GM18873 (cell line): ENCODE data around the gene P2RY14.
"Not testable (repeated sequence)": the region's sequence is repeated elsewhere in the genome, so short reads cannot be mapped to it uniquely, and the experiment has no call there.

ENCODE experiments used
- ATAC-seq: cut with Tn5 transposase; IDR thresholded peaks from one replicate; pipeline ENCODE4 v1.9.1; 2021; ENCODE audit warnings: mild to moderate bottlenecking, moderate library complexity, moderate number of reproducible peaks; ENCODE audit not compliant: unreplicated experiment, low FRiP score

Gene P2RY14

GRCh38 chr3:151265166-151265565 is 13.2 kb downstream of the P2RY14 start:
- ATAC-seq, result no peak

GRCh38 chr3:151264605-151265004 is 13.7 kb downstream of the P2RY14 start:
- no peak for ATAC-seq

DNA sequence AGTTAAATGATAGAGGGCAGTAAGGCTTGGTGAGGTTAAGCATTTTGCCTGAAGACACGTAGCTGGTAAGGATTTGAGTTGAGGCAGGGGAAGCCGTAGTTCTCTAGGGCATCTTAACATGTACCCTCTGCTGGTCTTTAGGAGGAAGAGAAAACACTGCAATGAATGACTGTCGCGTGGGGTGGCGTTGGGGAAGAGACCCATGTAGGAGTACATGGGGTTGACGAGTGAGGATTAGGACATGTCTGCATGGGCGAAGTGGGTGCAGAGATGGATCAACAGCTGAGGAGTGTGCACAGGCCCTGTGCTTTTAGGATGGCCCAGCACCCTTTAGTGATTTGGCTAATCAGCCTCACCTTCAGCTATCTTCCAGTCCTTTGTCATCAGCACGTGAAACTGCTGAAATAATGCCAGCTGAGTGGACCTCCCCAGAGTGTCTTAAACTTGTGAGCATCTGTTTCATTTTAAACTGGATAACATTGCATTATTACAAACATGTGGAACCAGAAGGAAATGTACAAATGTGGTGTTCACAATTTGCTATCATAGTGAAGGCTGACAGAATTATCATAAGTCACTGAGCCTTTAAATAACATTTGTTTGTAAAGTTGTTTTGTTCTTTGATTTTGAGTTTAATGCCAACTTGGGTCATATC is 15.3 kb downstream of the P2RY14 start:
- ATAC-seq, result no peak

DNA sequence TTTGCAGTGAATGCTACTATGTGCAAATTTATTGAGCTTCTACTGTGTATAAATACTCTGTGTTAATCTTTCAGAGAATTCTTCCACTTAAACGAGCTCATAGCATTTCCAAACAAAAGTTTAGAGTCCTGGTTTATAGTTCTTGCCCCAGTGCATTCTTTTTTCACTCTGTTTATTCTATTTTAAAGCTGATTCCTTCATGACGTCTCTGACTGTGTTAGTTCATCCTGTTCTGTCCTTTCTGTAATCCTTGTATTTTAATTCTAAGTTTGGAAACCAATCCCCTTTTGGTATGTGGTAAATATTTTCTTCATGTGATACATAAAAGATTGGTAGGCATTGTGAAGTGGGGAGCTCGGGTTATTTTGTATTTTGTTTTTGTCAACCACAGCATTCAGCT is 18.7 kb downstream of the P2RY14 start:
- no peak for ATAC-seq

DNA sequence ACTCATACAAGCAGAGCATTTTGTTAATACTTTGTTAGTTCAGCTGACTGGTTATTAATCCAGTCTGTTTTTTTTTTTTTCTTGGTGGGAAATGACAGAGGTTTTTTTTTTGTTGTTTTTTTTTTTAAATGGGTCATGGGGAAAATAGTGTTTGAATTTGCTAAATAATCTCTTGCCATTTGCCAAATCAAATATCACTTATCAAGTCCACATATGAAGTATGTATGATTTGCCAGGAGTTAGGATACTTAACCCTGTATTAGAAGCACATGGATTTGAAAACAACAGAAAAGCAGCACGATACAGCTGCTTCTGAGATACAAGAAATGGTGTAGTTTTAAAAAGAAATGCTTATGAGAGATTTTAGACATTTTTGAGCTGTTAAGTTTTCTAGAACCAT is 21.6 kb downstream of the P2RY14 start:
- ATAC-seq, result no peak

DNA sequence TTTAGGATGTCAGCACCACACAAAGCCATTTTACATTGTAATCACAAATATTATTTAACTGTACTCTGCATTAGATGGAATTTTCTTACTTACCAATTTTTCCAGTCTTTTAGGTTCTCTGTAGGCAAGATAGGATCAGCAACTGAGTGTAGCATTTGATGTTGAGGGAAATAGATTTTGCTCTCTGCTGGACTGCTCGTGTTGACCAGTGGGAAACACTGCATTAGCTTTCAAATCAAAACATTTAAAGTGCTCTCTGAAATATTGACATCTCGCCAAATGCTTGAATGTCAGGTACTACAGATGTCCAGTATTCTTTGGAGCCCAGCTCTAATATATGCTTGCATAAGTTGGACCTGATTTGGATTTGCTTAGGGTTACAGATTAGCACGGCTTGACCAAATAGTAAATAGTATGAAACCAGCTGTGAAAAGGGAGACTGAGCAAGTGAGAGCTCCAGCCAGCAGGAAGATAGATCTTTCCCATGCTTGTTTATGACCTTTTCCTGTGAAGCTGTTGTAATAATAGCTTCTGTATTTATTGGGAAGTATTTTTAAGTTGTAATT is 29.5 kb downstream of the P2RY14 start:
- ATAC-seq, result no peak

GRCh38 chr3:151242006-151242405 is 36.3 kb downstream of the P2RY14 start:
- not testable (repeated sequence) for ATAC-seq

GRCh38 chr3:151236736-151237135 is 41.6 kb downstream of the P2RY14 start:
- ATAC-seq, result no peak

DNA sequence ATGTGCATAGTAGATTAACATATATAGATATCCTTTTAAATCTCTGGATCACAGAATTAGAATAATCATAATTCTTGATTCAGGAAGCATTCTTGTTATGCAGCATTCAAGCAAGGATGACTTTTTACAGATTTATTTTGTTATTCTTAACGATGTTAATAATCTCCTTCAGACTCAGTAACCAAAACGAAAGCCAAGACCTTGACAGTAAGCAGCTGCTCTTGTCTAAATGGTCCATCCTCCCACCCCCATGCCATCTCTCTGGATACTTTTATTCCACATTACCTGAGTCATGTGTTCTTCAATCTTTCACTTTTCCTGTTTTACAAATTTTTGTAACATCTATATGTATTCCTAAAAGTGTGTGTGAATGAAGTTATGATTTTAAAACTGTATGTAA is 42.0 kb downstream of the P2RY14 start:
- no peak for ATAC-seq

- ATAC-seq, result no peak
These were observed 43.5 kb downstream of the P2RY14 start for GRCh38 chr3:151234825-151235224.

GRCh38 chr3:151232991-151233390 is 45.4 kb downstream of the P2RY14 start:
- ATAC-seq, result no peak

- ATAC-seq, result not testable (repeated sequence)
These were observed 45.9 kb downstream of the P2RY14 start for GRCh38 chr3:151232403-151232802.

DNA sequence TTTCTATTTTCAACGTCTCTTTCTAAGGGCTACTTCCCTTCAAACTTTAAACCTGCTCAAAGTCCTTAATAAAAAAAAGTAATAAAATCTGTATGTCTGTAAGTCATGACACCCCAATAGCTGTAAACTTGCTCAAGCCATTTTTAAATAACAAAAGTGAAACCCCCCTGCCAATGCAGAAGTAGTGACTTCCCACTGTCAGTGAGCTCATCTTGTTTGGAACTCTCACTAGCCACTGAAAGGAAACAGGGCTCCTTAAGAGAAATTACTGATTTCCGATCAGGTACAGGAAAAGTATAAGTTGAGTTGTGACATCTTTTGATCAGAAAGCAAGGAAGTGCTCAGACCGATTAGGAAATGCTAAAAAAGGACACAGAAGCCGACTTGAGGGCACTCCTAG is 47.7 kb downstream of the P2RY14 start:
- ATAC-seq, result no peak

- no peak for ATAC-seq
These were observed 49.7 kb downstream of the P2RY14 start for GRCh38 chr3:151228666-151229040.

GRCh38 chr3:151227807-151228665 is 50.3 kb downstream of the P2RY14 start:
- peak; percentile 87 for ATAC-seq

DNA sequence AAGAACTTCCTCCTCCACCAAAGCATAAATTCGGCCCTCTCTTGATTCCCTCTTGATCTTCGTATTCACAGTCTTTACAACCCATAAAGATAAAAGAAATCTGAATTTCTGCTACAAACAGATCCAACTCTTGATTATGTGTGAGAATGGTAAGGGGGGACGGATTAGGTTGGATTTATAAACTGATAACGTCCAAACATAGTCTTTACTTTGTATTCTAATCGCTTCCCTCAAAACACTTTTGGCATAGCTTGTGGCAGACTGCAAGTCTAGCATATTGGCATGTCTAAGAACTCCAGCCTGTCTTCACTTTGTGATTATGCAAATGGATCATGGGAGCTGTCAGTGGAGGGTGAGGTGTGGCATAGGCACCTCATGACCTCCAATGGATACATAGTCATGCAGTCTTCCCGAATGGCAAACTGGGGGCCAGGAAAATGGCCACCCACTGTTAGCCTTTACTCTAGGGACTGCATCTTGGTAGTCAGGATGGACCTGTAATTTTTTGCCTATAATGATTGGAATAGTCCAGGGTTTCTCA is 51.0 kb downstream of the P2RY14 start:
- peak; percentile 41 for ATAC-seq

DNA sequence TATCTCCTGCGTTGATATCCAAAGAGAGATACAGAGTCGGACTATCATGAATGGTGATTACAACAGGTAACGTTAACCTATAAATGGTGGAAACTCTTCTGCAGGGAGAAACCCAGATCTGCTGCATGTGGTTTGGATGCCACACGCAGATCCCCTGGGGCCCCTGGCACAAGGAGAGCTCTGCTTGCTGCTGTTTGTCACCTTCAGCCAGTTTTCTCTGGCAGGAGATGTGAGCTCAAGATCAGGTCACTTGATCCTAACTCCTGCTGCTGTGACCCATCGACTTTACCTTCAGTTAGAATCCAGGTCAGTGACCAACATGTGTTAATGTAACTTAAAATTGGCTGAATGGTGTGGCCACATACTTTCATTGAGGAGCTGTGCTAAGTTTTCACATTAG is 51.5 kb downstream of the P2RY14 start:
- no peak for ATAC-seq

- ATAC-seq, result no peak
These were observed 52.2 kb downstream of the P2RY14 start for GRCh38 chr3:151226088-151226563.

DNA sequence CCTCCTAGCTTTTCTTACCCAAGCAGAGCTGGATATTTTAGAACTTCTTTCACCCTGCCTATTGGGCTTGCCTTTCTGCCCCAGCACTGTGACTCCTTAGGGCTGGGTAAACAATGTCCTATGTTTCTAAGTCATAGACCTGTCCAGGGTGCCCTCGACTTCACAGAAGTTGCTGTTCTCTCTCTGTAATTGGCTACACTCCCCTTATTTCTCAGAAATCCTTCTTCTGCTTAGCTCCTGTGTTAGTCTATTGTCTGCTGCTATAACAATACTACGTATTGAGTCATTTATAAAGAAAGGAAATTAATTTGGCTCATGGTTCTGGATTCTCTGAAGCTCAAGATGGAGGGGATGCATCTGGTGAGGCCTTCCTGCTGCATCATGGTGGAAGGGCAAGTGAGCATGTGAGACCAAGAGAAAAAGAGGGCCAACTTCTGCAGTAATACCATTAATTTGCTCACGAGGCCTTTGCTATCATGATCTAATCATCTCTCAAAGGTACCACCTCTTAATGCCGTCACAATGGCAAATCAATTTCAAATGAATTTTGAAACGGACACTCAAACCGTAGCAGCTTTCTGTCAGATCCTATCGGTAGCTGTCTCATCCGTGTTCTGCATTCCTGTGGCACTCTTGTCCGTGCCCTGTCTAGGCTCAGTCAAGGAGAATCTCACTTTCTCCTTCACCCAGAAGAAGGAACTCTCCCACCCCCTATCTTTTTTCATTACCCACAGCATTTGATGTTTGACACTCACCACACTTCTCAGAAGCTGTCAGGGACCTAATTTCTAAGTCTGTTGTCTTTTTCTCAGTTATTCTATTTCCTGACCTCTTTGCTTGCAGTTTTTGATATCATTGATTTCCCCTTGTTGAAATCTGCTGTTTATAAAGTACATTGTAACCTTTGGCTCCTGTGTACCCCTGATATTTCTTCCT is 53.0 kb downstream of the P2RY14 start:
- ATAC-seq, result no peak

- ATAC-seq, result no peak
These were observed 54.0 kb downstream of the P2RY14 start for GRCh38 chr3:151224268-151224866.
